Breast epithelium (tissue), 3 donors: ENCODE measurements around the gene DDX24.

Experiments
- CTCF ChIP-seq, 3 donors: fragments of 450-650 bp; IDR thresholded peaks; one replicate each; pipeline ENCODE4 v1.5.1; 2016 to 2017; ENCODE audit warnings: antibody characterized with exemption in 3 of 3, mild to moderate bottlenecking in 3 of 3, moderate library complexity in 3 of 3
- POLR2A ChIP-seq: fragments of 450-650 bp; IDR thresholded peaks from one replicate; pipeline ENCODE4 v1.6.1; 2016; ENCODE audit warnings: antibody characterized with exemption, mild to moderate bottlenecking, moderate library complexity
- POLR2AphosphoS5 ChIP-seq, 3 donors: sonication (generic); formaldehyde crosslinking; IDR thresholded peaks; one replicate each; pipeline ENCODE4 v1.6.1; 2017; ENCODE audit warnings: antibody characterized with exemption in 3 of 3

GRCh38 chr14:94054936-94055335 lies 26.1 kb downstream of the DDX24 start:
- no peak for TF ChIP-seq CTCF (IDR thresholded peaks at IDR 0.05)
- TF ChIP-seq POLR2A: no peak
- no peak for TF ChIP-seq POLR2AphosphoS5 (IDR thresholded peaks at IDR 0.05)
